Measurements from ENCODE around the gene ST3GAL4. TPM values are rescaled to one million over a fixed set of nuclear protein-coding genes. Genes with fewer than 3 reads are reported as not detected.

Gene ST3GAL4
- total RNA-seq, 1 experiment from 2014 or later = 13.6 TPM

DNA sequence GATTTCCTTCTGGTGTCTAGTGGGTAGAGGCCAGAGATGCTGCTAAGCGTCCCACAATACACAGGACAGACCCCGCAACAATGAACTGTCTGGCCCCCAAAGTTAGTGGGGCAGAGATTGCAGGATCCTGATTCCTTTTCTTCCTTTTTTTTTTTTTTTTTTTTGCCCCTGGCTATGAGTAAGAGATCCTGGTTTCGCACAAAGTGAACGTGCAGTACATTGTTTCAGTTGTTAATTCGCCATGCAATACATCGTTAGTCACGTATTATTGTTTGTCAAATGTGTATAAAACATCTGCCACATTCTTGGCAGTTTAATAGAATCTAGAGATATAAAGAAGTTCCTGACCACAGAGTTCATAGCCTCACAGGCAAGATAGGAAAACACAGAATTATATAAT, 20.2 kb downstream of the ST3GAL4 start:
- H2AK5ac ChIP-seq (ENCODE audit: insufficient read length, low read length) = no peak overlapping the region
- H3T11ph ChIP-seq (ENCODE audit: low read length) = no peak overlapping the region
- H3K4ac ChIP-seq (ENCODE audit: low read depth, low read length) = no peak overlapping the region
- no peak overlapping the region for H4K8ac ChIP-seq (replicated peaks; ENCODE audit: insufficient read length, low read depth, low read length)
- no peaks in the 10 kb centered on the region; the same call in 1 of the 2 replicates for H3K27me3 Mint-ChIP-seq (ENCODE audit: low read depth)
- no peak overlapping the region for H3K23ac ChIP-seq (ENCODE audit: insufficient read length, low read depth, low read length)
- H3K4me2 ChIP-seq (ENCODE audit: insufficient read depth, insufficient read length, low read length) = no peak overlapping the region
- H2BK12ac ChIP-seq (ENCODE audit: insufficient read length, low read depth, low read length) = no peak overlapping the region
- H4K91ac ChIP-seq (ENCODE audit: insufficient read length, low read depth, low read length) = no peak overlapping the region
- H3K9me3 Mint-ChIP-seq = no peaks in the 10 kb centered on the region
- no peak overlapping the region for H2BK120ac ChIP-seq (ENCODE audit: low read depth, low read length, poor library complexity, severe bottlenecking)
- H2BK5ac ChIP-seq (ENCODE audit: insufficient read length, low read length) = no peak overlapping the region
- no peak for DNase-seq
- no CpG with 5 or more reads among the region's 7 CpGs for WGBS (ENCODE audit: extremely low coverage, insufficient read length, low lambda C conversion rate)
- H4K5ac ChIP-seq (ENCODE audit: insufficient read length, low read depth, low read length) = no peak overlapping the region
- peaks cover 3% of the 10 kb centered on the region for H4K20me1 ChIP-seq (ENCODE audit: control insufficient read depth, insufficient read depth, insufficient read length)
- H3K27me3 ChIP-seq (ENCODE audit: insufficient read depth, low read length) = no peaks in the 10 kb centered on the region
- no peak overlapping the region for H3K9ac ChIP-seq (ENCODE audit: extremely low read depth, insufficient read length, low read length)
- H3K14ac ChIP-seq (ENCODE audit: insufficient read depth, low read length) = no peak overlapping the region
- H3K27ac ChIP-seq (ENCODE audit: insufficient read length, low read depth, low read length) = no peak overlapping the region
- peaks cover under 1 to 11% of the 10 kb centered on the region in 2 experiments; a peak in 3 of 4 replicates for H3K4me1 Mint-ChIP-seq
- no peaks in the 10 kb centered on the region for H3K9me3 ChIP-seq (ENCODE audit: control insufficient read depth, low read depth, low read length)
- H2BK20ac ChIP-seq (ENCODE audit: low read depth, low read length, poor library complexity, severe bottlenecking) = no peak overlapping the region
- H3K36me3 Mint-ChIP-seq (ENCODE audit: insufficient read depth in 1 of 3, low read depth in 3 of 3) = no peaks in the 10 kb centered on the region; a peak in 1 of 7 replicates
- H3K56ac ChIP-seq (ENCODE audit: insufficient read length, low read depth, low read length) = no peak overlapping the region
- no peak overlapping the region for H3K27ac Mint-ChIP-seq
- H3K4me3 Mint-ChIP-seq = no peak overlapping the region
- no peak overlapping the region for H3K18ac ChIP-seq (ENCODE audit: insufficient read length, low read depth, low read length)
- TF ChIP-seq, protein P1, sequence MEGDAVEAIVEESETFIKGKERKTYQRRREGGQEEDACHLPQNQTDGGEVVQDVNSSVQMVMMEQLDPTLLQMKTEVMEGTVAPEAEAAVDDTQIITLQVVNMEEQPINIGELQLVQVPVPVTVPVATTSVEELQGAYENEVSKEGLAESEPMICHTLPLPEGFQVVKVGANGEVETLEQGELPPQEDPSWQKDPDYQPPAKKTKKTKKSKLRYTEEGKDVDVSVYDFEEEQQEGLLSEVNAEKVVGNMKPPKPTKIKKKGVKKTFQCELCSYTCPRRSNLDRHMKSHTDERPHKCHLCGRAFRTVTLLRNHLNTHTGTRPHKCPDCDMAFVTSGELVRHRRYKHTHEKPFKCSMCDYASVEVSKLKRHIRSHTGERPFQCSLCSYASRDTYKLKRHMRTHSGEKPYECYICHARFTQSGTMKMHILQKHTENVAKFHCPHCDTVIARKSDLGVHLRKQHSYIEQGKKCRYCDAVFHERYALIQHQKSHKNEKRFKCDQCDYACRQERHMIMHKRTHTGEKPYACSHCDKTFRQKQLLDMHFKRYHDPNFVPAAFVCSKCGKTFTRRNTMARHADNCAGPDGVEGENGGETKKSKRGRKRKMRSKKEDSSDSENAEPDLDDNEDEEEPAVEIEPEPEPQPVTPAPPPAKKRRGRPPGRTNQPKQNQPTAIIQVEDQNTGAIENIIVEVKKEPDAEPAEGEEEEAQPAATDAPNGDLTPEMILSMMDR (conservative IDR thresholded peaks at IDR 0.05) = no peak
- no peak overlapping the region for H2BK15ac ChIP-seq (ENCODE audit: low read depth, low read length)
- no peak overlapping the region for H2AFZ ChIP-seq (ENCODE audit: low read length)
- peaks cover 3% of the 10 kb centered on the region for H3K79me1 ChIP-seq (ENCODE audit: insufficient read depth, low read depth, low read length, poor library complexity, severe bottlenecking)
- peaks cover 2% of the 10 kb centered on the region; the same call in 1 of the 2 replicates for H3K79me2 ChIP-seq (ENCODE audit: insufficient read depth, low read length)
- no peaks in the 10 kb centered on the region for H3K23me2 ChIP-seq (ENCODE audit: insufficient read length, low read depth, low read length, poor library complexity, severe bottlenecking)
- no peaks in the 10 kb centered on the region for H3K4me1 ChIP-seq (ENCODE audit: insufficient read depth, low read length)

Measured in H9 (cell line).